RWPE1 (cell line): ENCODE results near the gene RADIL.
A peak's percentile ranks its signal among the peaks of the same experiment; 100 is the strongest.

Source experiments
- CTCF ChIA-PET: fragments of 350-600 bp; sonication (Branson Sonifier 250); formaldehyde crosslinking; extraction: SDS; loops from one replicate; lab custom pipeline; 2021; lab: Yijun Ruan, JAX
- POLR2A ChIA-PET: fragments of 400-600 bp; formaldehyde crosslinking; extraction: SDS; loops from one replicate; lab custom pipeline; 2020; ENCODE audit warnings: antibody characterized with exemption; ENCODE audit not compliant: low non-redundant PET; lab: Yijun Ruan, JAX
- DNase-seq: peaks from one replicate; pipeline ENCODE4 v3.0.0; 2012; ENCODE audit warnings: low spot score
- H3K27ac ChIP-seq: fragments of 450-650 bp; 2 replicates; pipeline ENCODE4 v1.5.1; 2017
- TF ChIP-seq, protein P1 (sequence below): fragments of 450-650 bp; conservative IDR thresholded peaks from 2 replicates; pipeline ENCODE4 v1.5.1; 2017; ENCODE audit warnings: low read depth, mild to moderate bottlenecking

RADIL gene

DNA sequence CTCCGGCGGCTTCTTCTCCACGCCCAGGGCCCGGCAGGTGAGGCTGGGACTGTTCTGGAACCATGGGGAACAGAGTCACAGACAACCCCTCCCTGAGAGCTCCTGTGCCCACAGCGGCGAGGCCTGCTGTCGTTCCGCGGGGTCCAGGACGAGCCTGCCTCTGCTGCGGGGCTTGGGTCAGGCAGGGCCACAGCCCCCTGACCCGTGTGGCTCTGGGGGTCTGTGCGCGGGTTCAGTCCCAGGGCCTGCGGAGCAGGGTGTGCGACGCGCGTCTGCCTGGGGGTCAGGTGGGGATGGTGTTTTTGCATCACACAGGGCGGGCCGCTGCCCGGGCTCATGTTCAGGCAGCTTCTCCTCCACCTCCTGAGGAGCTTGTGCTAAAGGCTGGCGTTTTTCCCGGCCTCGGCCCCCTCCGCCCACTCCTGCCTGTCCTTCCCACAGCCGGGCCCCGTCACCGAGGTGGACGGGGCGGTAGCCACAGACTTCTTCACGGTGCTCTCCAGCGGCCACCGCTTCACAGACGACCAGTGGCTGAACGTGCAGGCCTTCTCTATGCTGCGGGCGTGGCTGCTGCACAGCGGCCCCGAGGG, 99.7 kb downstream of the RADIL start:
- ChIA-PET POLR2A (interaction anchor here (0.5 to 0.7 kb wide), 2 partner anchors 9 to 88 kb away, joined by 3 read pairs; no protein-coding TSS in a partner anchor), CTCF (no interaction called here)
- DNase-seq: no peak
- TF ChIP-seq, protein P1, sequence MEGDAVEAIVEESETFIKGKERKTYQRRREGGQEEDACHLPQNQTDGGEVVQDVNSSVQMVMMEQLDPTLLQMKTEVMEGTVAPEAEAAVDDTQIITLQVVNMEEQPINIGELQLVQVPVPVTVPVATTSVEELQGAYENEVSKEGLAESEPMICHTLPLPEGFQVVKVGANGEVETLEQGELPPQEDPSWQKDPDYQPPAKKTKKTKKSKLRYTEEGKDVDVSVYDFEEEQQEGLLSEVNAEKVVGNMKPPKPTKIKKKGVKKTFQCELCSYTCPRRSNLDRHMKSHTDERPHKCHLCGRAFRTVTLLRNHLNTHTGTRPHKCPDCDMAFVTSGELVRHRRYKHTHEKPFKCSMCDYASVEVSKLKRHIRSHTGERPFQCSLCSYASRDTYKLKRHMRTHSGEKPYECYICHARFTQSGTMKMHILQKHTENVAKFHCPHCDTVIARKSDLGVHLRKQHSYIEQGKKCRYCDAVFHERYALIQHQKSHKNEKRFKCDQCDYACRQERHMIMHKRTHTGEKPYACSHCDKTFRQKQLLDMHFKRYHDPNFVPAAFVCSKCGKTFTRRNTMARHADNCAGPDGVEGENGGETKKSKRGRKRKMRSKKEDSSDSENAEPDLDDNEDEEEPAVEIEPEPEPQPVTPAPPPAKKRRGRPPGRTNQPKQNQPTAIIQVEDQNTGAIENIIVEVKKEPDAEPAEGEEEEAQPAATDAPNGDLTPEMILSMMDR: no peak
- no peak overlapping the region for H3K27ac ChIP-seq

DNA sequence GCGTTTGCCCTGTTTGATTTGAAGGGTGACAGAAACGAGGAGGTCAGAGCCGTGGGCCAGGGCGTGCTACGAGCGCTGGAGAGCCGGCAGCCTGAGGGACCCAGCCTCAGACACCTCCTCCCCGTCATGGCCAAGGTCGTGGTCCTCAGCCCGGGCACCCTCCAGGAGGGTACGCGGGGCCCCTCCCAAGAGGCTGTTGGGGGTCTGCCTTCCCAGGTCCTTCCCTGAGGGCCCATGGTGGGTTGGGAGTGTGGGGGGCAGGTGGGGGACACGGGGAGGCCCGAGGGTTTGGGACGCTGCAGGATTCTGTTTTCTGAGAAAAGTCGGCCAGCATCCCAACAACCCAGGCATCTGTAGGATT, 100.2 kb downstream of the RADIL start:
- H3K27ac ChIP-seq: no peak overlapping the region
- CTCF ChIA-PET: no interaction called here
- POLR2A ChIA-PET: no interaction called here

GRCh38 chr7:4782333-4783291, 100.9 kb downstream of the RADIL start:
- TF ChIP-seq, protein P1: no peak
- ChIA-PET CTCF (no interaction called here), POLR2A (no interaction called here)
- no peak for DNase-seq
- no peak overlapping the region for H3K27ac ChIP-seq

More for the DNA sequence above, 100.2 kb downstream of the RADIL start:
- no peak for DNase-seq
- TF ChIP-seq, protein P1: no peak

- CTCF ChIA-PET: interaction anchor here (1.0 kb wide), 1 partner anchor 10 kb away, joined by 3 read pairs; no protein-coding TSS in a partner anchor
- 0 out of 2 replicates have a peak overlapping the region, but pooled peaks have one; percentile 2 for H3K27ac ChIP-seq
- TF ChIP-seq, protein P1: no peak
- DNase-seq: no peak
- POLR2A ChIA-PET: no interaction called here
Measured at GRCh38 chr7:4781366-4782069, 102.0 kb downstream of the RADIL start.

- ChIA-PET POLR2A (no interaction called here), CTCF (interaction anchor here (0.6 kb wide), 2 partner anchors 110 to 170 kb away, joined by 3 to 4 read pairs; no protein-coding TSS in a partner anchor)
- no peak for DNase-seq
- TF ChIP-seq, protein P1: no peak
- H3K27ac ChIP-seq: no peak overlapping the region
Measured at GRCh38 chr7:4779118-4779517, 104.4 kb downstream of the RADIL start.
